Keratinocyte (primary cell): ENCODE measurements around the gene NRG3.

Experiments
- EZH2 ChIP-seq: IDR thresholded peaks from one replicate; pipeline ENCODE4 v1.6.1; 2012; ENCODE audit warnings: inconsistent platforms, mild to moderate bottlenecking, low read length, moderate library complexity
- TF ChIP-seq, protein P1 (sequence below), 3 experiments: IDR thresholded peaks in 1 of 3; conservative IDR thresholded peaks in 1 of 3; optimal IDR thresholded peaks in 1 of 3; 2 replicates in 2 of 3; 3 replicates in 1 of 3; pipeline versions ENCODE3 to v1.5.1; 2011; ENCODE audit warnings: low read length in 3 of 3, mild to moderate bottlenecking in 3 of 3, moderate library complexity in 2 of 3, control low read depth in 1 of 3, inconsistent platforms in 1 of 3; ENCODE audit not compliant: insufficient read depth in 2 of 3; ENCODE audit errors: extremely low read depth in 1 of 3

DNA sequence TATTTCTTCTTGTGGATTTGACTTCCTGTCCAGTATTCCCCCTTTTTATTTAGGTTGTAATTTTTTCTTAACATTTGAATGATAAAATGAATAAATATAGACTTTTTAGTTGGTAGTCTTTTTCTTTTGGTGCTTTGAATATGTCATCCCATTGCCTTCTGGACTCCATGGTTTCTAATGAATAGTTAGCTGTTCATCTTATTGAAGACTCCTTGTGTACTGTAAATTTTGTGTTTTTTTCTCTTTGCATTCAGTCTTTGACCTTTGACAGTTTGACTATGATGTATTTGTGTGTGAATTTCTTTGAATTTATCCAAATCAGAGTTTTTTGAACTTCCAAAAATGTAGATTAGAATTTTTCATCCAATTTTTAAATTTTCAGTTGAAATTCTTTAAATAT lies 554.3 kb downstream of the NRG3 start:
- TF ChIP-seq, protein P1, sequence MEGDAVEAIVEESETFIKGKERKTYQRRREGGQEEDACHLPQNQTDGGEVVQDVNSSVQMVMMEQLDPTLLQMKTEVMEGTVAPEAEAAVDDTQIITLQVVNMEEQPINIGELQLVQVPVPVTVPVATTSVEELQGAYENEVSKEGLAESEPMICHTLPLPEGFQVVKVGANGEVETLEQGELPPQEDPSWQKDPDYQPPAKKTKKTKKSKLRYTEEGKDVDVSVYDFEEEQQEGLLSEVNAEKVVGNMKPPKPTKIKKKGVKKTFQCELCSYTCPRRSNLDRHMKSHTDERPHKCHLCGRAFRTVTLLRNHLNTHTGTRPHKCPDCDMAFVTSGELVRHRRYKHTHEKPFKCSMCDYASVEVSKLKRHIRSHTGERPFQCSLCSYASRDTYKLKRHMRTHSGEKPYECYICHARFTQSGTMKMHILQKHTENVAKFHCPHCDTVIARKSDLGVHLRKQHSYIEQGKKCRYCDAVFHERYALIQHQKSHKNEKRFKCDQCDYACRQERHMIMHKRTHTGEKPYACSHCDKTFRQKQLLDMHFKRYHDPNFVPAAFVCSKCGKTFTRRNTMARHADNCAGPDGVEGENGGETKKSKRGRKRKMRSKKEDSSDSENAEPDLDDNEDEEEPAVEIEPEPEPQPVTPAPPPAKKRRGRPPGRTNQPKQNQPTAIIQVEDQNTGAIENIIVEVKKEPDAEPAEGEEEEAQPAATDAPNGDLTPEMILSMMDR (optimal IDR thresholded peaks at IDR 0.05 in 1 of 3, IDR thresholded peaks at IDR 0.05 in 1 of 3, conservative IDR thresholded peaks at IDR 0.05 in 1 of 3; ENCODE audit: extremely low read depth in 1 of 3, insufficient read depth in 2 of 3, low read length in 3 of 3), result no peak
- no peak for TF ChIP-seq EZH2
